HL-60 (cell line): ENCODE measurements around the gene DIP2C.

Experiments used
- DNase-seq, 2 experiments: peaks; one replicate each; pipeline ENCODE4 v3.0.0-alpha.2; 2010 to 2020; ENCODE audit warnings: low read depth in 1 of 2, low spot score in 1 of 2
- H3K27ac ChIP-seq: fragments of 250-450 bp; sonication (Bioruptor Pico); replicated peaks from 2 replicates; pipeline ENCODE4 v1.5.1; 2020; ENCODE audit warnings: mild to moderate bottlenecking, moderate library complexity
- H3K27me3 ChIP-seq: fragments of 250-450 bp; sonication (Bioruptor Pico); 2 replicates; pipeline ENCODE4 v1.5.1; 2021; ENCODE audit warnings: mild to moderate bottlenecking, moderate library complexity; ENCODE audit not compliant: insufficient read depth, poor library complexity, severe bottlenecking
- H3K4me3 ChIP-seq: replicated peaks from 2 replicates; pipeline ENCODE4 v1.5.1; 2011; ENCODE audit warnings: mild to moderate bottlenecking, control low read depth, low read length; ENCODE audit not compliant: insufficient read depth
- CTCF ChIP-seq: IDR thresholded peaks from one replicate; pipeline ENCODE4 v1.5.1; 2011; ENCODE audit warnings: low read length, control low read depth, inconsistent platforms; ENCODE audit not compliant: insufficient read depth
- GABPA ChIP-seq: IDR thresholded peaks from 2 replicates; pipeline ENCODE4 v1.6.1; 2012; ENCODE audit warnings: low read depth
- POLR2AphosphoS5 ChIP-seq: IDR thresholded peaks from 2 replicates; pipeline ENCODE4 v1.6.1; 2012; ENCODE audit warnings: low read depth
- REST ChIP-seq: IDR thresholded peaks from 2 replicates; pipeline ENCODE4 v1.6.1; 2012; ENCODE audit warnings: low read depth; ENCODE audit not compliant: insufficient replicate concordance
- SPI1 ChIP-seq: IDR thresholded peaks from 2 replicates; pipeline ENCODE4 v1.6.1; 2012; ENCODE audit warnings: low read depth, mild to moderate bottlenecking, borderline replicate concordance

DIP2C gene

GRCh38 chr10:723973-724372 is 34.5 kb upstream of the DIP2C start:
- TF ChIP-seq REST (no peak), SPI1 (no peak), GABPA (no peak), CTCF (no peak), POLR2AphosphoS5 (no peak)
- no peak overlapping the region for H3K27ac ChIP-seq
- DNase-seq = no peak

GRCh38 chr10:722281-723060 is 33.0 kb upstream of the DIP2C start:
- Histone ChIP-seq H3K27me3 (no peaks in the 10 kb centered on the region), H3K4me3 (no peak overlapping the region), H3K27ac (no peak overlapping the region)
- no peak for DNase-seq
- TF ChIP-seq POLR2AphosphoS5 = no peak
- no peak for TF ChIP-seq CTCF
- TF ChIP-seq REST = no peak
- TF ChIP-seq SPI1 = no peak
- no peak for TF ChIP-seq GABPA

More at GRCh38 chr10:723973-724372, 34.5 kb upstream of the DIP2C start:
- H3K4me3 ChIP-seq = no peak overlapping the region
- H3K27me3 ChIP-seq = no peaks in the 10 kb centered on the region

- DNase-seq = no peak
- TF ChIP-seq GABPA (no peak), SPI1 (no peak), CTCF (no peak), REST (no peak), POLR2AphosphoS5 (no peak)
- Histone ChIP-seq H3K27me3 (no peaks in the 10 kb centered on the region), H3K27ac (no peak overlapping the region), H3K4me3 (no peak overlapping the region)
Observed at GRCh38 chr10:718143-718700, 28.8 kb upstream of the DIP2C start.
